ENCODE results near the gene CABLES1.

Gene CABLES1

DNA sequence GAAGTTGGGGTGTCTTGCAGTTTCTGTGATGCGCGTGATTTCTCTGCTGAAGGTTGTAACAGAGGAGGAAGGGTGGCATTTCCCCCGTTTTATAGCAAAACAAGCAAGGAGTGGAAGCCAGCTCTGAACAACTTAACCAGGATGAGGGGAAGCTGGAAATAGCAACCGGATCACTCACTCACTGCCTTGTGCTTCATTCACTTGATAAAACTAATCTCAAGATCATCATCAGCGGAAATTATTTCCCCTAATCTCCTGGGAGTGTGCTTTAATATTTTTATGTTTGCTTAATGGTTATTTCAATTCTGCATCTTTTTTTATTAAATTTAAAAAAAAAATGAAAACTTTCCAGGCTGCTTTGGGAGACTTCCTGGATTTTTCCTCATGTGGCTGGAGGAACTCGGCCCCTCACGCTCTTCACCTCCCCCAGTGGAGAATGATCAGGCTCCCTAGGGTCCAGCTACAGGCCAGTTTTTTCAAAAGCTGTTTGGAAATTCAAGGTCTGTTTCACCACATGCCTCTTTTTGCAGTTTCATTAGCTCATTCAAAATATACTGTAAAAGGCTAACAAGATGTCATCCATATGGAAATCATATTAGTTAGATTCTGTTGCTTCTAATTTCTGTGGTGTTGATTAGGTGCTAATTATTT, 31.7 kb downstream of the CABLES1 start:
- ChIA-PET CTCF (interaction anchor here (0.6 kb wide), 1 partner anchor 70 kb away, joined by 3 read pairs; no protein-coding TSS in a partner anchor), POLR2A (interaction anchor here (0.6 kb wide), 1 partner anchor 37 kb away, joined by 3 read pairs; no protein-coding TSS in a partner anchor)
- TF ChIP-seq LEF1 (IDR thresholded peaks at IDR 0.05; ENCODE audit: borderline replicate concordance) (no peak), FOXM1 (IDR thresholded peaks at IDR 0.05; ENCODE audit: borderline replicate concordance) (no peak), ARNT (IDR thresholded peaks at IDR 0.05) (no peak), BHLHE40 (IDR thresholded peaks at IDR 0.05; ENCODE audit: borderline replicate concordance) (no peak), NFRKB (IDR thresholded peaks at IDR 0.05) (no peak), SP1 (IDR thresholded peaks at IDR 0.05) (no peak), ELF4 (IDR thresholded peaks at IDR 0.05) (no peak), HDGF (IDR thresholded peaks at IDR 0.05; ENCODE audit: borderline replicate concordance) (no peak), FOXA1 (IDR thresholded peaks at IDR 0.05) (no peak)
- DNase-seq (ENCODE audit: extremely low spot score), result no peak

DNA sequence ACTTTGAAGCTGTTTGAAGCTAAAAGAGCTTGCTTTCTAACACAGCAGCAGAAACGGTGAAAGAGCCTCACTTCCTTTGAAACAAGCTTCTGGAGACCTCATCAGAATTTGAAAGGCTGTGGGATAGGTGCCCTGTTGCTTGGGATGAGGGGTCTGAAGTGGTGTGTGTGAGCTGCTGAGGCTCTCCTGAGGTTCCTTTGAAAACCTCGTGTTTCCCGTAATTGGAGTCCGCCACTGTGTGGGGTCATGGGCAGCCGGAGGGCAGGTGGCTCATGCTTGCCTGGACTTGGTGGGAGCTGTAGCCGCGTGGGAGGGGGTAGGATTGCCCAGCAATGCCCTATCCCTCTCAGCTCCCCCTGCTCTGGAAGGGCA, 34.4 kb downstream of the CABLES1 start:
- CTCF ChIA-PET, result interaction anchor here (0.6 kb wide), 1 partner anchor 112 kb away, joined by 5 read pairs; no protein-coding TSS in a partner anchor
- DNase-seq (ENCODE audit: extremely low spot score), result no peak
- POLR2A ChIA-PET, result no interaction called here
- TF ChIP-seq ZNF384 (IDR thresholded peaks at IDR 0.05), result no peak
- TF ChIP-seq FOXK2 (IDR thresholded peaks at IDR 0.05), result no peak
- no peak for TF ChIP-seq LEF1 (IDR thresholded peaks at IDR 0.05; ENCODE audit: borderline replicate concordance)
- no peak for TF ChIP-seq ARNT (IDR thresholded peaks at IDR 0.05)
- TF ChIP-seq CTBP1 (IDR thresholded peaks at IDR 0.05; ENCODE audit: borderline replicate concordance), result no peak
- TF ChIP-seq PKNOX1 (IDR thresholded peaks at IDR 0.05), result no peak
- TF ChIP-seq L3MBTL2 (conservative IDR thresholded peaks at IDR 0.05), result no peak
- no peak for TF ChIP-seq NFRKB (IDR thresholded peaks at IDR 0.05)
- TF ChIP-seq ELF4 (IDR thresholded peaks at IDR 0.05), result no peak
- TF ChIP-seq FOXM1 (IDR thresholded peaks at IDR 0.05; ENCODE audit: borderline replicate concordance), result no peak
- TF ChIP-seq HDGF (IDR thresholded peaks at IDR 0.05; ENCODE audit: borderline replicate concordance), result no peak
- no peak for TF ChIP-seq TARDBP (IDR thresholded peaks at IDR 0.05)
- TF ChIP-seq SUZ12 (IDR thresholded peaks at IDR 0.05), result no peak
- TF ChIP-seq BHLHE40 (IDR thresholded peaks at IDR 0.05; ENCODE audit: borderline replicate concordance), result no peak
- no peak for TF ChIP-seq FOXA1 (IDR thresholded peaks at IDR 0.05)
- no peak for TF ChIP-seq SP1 (IDR thresholded peaks at IDR 0.05)

DNA sequence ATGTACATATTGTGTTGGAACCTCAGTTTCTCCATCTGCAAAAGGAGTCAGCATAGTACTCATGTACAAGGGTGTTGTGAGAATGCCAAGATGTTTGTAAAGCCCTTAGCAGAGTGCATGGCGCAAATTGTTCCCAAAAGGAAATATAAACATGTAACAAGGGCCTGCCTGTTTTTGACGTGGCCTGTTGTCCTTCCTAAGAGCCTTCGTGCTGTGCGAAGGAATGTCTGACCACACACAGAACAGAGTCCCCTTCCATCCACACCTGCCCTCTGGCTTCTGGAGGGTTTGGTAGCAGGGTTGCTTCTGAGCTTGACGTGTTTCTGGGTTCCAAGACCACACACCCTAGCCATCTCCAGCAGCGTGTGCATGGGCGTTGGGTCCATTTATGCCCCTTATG, 34.9 kb downstream of the CABLES1 start:
- TF ChIP-seq FOXM1 (IDR thresholded peaks at IDR 0.05; ENCODE audit: borderline replicate concordance), result no peak
- TF ChIP-seq SUZ12 (IDR thresholded peaks at IDR 0.05), result no peak
- TF ChIP-seq LEF1 (IDR thresholded peaks at IDR 0.05; ENCODE audit: borderline replicate concordance), result no peak
- TF ChIP-seq TARDBP (IDR thresholded peaks at IDR 0.05), result no peak
- TF ChIP-seq SP1 (IDR thresholded peaks at IDR 0.05), result no peak
- no peak for TF ChIP-seq HDGF (IDR thresholded peaks at IDR 0.05; ENCODE audit: borderline replicate concordance)
- no peak for TF ChIP-seq L3MBTL2 (conservative IDR thresholded peaks at IDR 0.05)
- TF ChIP-seq ZNF384 (IDR thresholded peaks at IDR 0.05), result no peak
- TF ChIP-seq ARNT (IDR thresholded peaks at IDR 0.05), result no peak
- TF ChIP-seq CTBP1 (IDR thresholded peaks at IDR 0.05; ENCODE audit: borderline replicate concordance), result no peak
- TF ChIP-seq ELF4 (IDR thresholded peaks at IDR 0.05), result no peak
- TF ChIP-seq BHLHE40 (IDR thresholded peaks at IDR 0.05; ENCODE audit: borderline replicate concordance), result no peak
- TF ChIP-seq FOXK2 (IDR thresholded peaks at IDR 0.05), result no peak
- no peak for TF ChIP-seq PKNOX1 (IDR thresholded peaks at IDR 0.05)
- no peak for DNase-seq (ENCODE audit: extremely low spot score)
- CTCF ChIA-PET, result interaction anchor here (0.6 kb wide), 2 partner anchors 112 to 862 kb away, joined by 3 to 5 read pairs; no protein-coding TSS in a partner anchor
- POLR2A ChIA-PET, result no interaction called here

DNA sequence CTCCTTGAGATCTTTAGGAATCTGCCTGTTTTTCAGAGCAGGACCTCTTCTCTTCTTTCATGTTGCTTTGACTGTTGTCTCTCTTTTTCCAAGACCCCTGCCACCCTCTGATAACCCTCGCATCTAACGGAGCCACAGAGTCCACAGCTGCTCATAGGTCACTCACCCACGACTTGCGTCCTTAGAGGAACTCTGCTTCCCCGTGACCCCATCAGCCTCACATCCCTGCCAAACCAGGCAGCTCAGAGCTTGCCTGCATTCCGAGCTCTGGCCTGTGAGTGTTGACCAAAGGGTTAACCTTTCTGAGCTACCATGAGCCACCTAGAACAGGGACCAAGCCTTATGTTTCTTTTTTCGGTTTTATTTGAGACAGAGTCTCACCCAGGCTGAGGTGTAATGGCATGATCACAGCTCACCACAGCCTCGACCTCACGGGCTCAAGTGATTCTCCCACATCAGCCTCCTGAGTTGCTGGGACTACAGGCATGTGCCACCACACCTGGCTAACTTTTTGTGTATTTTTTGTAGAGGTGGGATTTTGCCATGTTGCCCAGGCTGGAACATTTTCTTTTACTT, 36.4 kb downstream of the CABLES1 start:
- TF ChIP-seq HDGF (IDR thresholded peaks at IDR 0.05; ENCODE audit: borderline replicate concordance), result no peak
- TF ChIP-seq BHLHE40 (IDR thresholded peaks at IDR 0.05; ENCODE audit: borderline replicate concordance), result no peak
- TF ChIP-seq FOXA1 (IDR thresholded peaks at IDR 0.05), result no peak
- no peak for TF ChIP-seq ARNT (IDR thresholded peaks at IDR 0.05)
- TF ChIP-seq ELF4 (IDR thresholded peaks at IDR 0.05), result no peak
- no peak for TF ChIP-seq SP1 (IDR thresholded peaks at IDR 0.05)
- TF ChIP-seq NFRKB (IDR thresholded peaks at IDR 0.05), result no peak
- TF ChIP-seq L3MBTL2 (conservative IDR thresholded peaks at IDR 0.05), result no peak
- TF ChIP-seq LEF1 (IDR thresholded peaks at IDR 0.05; ENCODE audit: borderline replicate concordance), result no peak
- TF ChIP-seq ZNF384 (IDR thresholded peaks at IDR 0.05), result no peak
- no peak for TF ChIP-seq CTBP1 (IDR thresholded peaks at IDR 0.05; ENCODE audit: borderline replicate concordance)
- no peak for TF ChIP-seq SUZ12 (IDR thresholded peaks at IDR 0.05)
- no peak for TF ChIP-seq TARDBP (IDR thresholded peaks at IDR 0.05)
- TF ChIP-seq FOXM1 (IDR thresholded peaks at IDR 0.05; ENCODE audit: borderline replicate concordance), result no peak
- TF ChIP-seq PKNOX1 (IDR thresholded peaks at IDR 0.05), result no peak
- TF ChIP-seq FOXK2 (IDR thresholded peaks at IDR 0.05), result no peak
- no peak for DNase-seq (ENCODE audit: extremely low spot score)
- POLR2A ChIA-PET, result interaction anchor here (0.7 kb wide), 1 partner anchor 37 kb away, joined by 4 read pairs; the partner anchor contains the start of gene CABLES1
- CTCF ChIA-PET, result interaction anchor here (0.8 kb wide), 1 partner anchor 1047 kb away, joined by 3 read pairs; no protein-coding TSS in a partner anchor

- ChIA-PET POLR2A (no interaction called here), CTCF (no interaction called here)
- TF ChIP-seq CTBP1 (IDR thresholded peaks at IDR 0.05; ENCODE audit: borderline replicate concordance) (no peak), PKNOX1 (IDR thresholded peaks at IDR 0.05) (no peak), SUZ12 (IDR thresholded peaks at IDR 0.05) (no peak), TARDBP (IDR thresholded peaks at IDR 0.05) (no peak), HDGF (IDR thresholded peaks at IDR 0.05; ENCODE audit: borderline replicate concordance) (no peak), ZNF384 (IDR thresholded peaks at IDR 0.05) (no peak), NFRKB (IDR thresholded peaks at IDR 0.05) (no peak)
- no peak for DNase-seq (ENCODE audit: extremely low spot score)
Measured at GRCh38 chr18:23172591-23173380, 37.5 kb downstream of the CABLES1 start.
